ENCODE measurements around the gene SFXN2. TPM values are rescaled to one million over a fixed set of nuclear protein-coding genes. Genes with fewer than 3 reads are reported as not detected.

SFXN2 gene
- total RNA-seq, 1 experiment from 2014 or later, result 21.2 TPM

- Mint-ChIP-seq H3K27ac (ENCODE audit: unreplicated experiment) (no peak overlapping the region), H3K9me3 (ENCODE audit: low read depth, unreplicated experiment) (no peaks in the 10 kb centered on the region), H3K4me1 (ENCODE audit: low read depth, unreplicated experiment) (no peaks in the 10 kb centered on the region), H3K27me3 (ENCODE audit: unreplicated experiment) (no peaks in the 10 kb centered on the region), H3K36me3 (ENCODE audit: insufficient read depth, unreplicated experiment) (no peaks in the 10 kb centered on the region), H3K4me3 (ENCODE audit: low read depth, unreplicated experiment) (no peak overlapping the region)
- BruUV-seq (replicated peaks), result no TSS peak
- intact Hi-C loops (cut with micrococcal nuclease; ENCODE audit: unreplicated experiment), result no loop called here
- no peak for TF ChIP-seq CTCF (IDR thresholded peaks at IDR 0.05; ENCODE audit: unreplicated experiment)
- CTCF ChIA-PET, result no interaction called here
- no peak for DNase-seq
Measured at GRCh38 chr10:102765336-102765735, 50.9 kb downstream of the SFXN2 start.

- TF ChIP-seq CTCF (IDR thresholded peaks at IDR 0.05; ENCODE audit: unreplicated experiment), result no peak
- H3K36me3 Mint-ChIP-seq (ENCODE audit: insufficient read depth, unreplicated experiment), result no peaks in the 10 kb centered on the region
- no TSS peak for BruUV-seq (replicated peaks)
- no peaks in the 10 kb centered on the region for H3K27me3 Mint-ChIP-seq (ENCODE audit: unreplicated experiment)
- no peak for DNase-seq
- H3K4me3 Mint-ChIP-seq (ENCODE audit: low read depth, unreplicated experiment), result no peak overlapping the region
- no peaks in the 10 kb centered on the region for H3K9me3 Mint-ChIP-seq (ENCODE audit: low read depth, unreplicated experiment)
- CTCF ChIA-PET, result interaction anchor here (0.6 kb wide), 1 partner anchor 312 kb away, joined by 3 read pairs; no protein-coding TSS in a partner anchor
- intact Hi-C loops (cut with micrococcal nuclease; ENCODE audit: unreplicated experiment), result no loop called here
- no peak overlapping the region for H3K27ac Mint-ChIP-seq (ENCODE audit: unreplicated experiment)
- H3K4me1 Mint-ChIP-seq (ENCODE audit: low read depth, unreplicated experiment), result no peaks in the 10 kb centered on the region
Measured at GRCh38 chr10:102767428-102768160, 53.2 kb downstream of the SFXN2 start.

- no TSS peak for BruUV-seq (replicated peaks)
- Mint-ChIP-seq H3K27ac (ENCODE audit: unreplicated experiment) (no peak overlapping the region), H3K4me1 (ENCODE audit: low read depth, unreplicated experiment) (no peaks in the 10 kb centered on the region), H3K36me3 (ENCODE audit: insufficient read depth, unreplicated experiment) (no peaks in the 10 kb centered on the region), H3K27me3 (ENCODE audit: unreplicated experiment) (no peaks in the 10 kb centered on the region), H3K9me3 (ENCODE audit: low read depth, unreplicated experiment) (no peaks in the 10 kb centered on the region), H3K4me3 (ENCODE audit: low read depth, unreplicated experiment) (no peak overlapping the region)
- TF ChIP-seq CTCF (IDR thresholded peaks at IDR 0.05; ENCODE audit: unreplicated experiment), result no peak
- CTCF ChIA-PET, result interaction anchor here (0.5 kb wide), 1 partner anchor 110 kb away, joined by 3 read pairs; no protein-coding TSS in a partner anchor
- DNase-seq, result no peak
- intact Hi-C loops (cut with micrococcal nuclease; ENCODE audit: unreplicated experiment), result no loop called here
Measured at GRCh38 chr10:102769375-102770107, 55.1 kb downstream of the SFXN2 start.

- intact Hi-C loops (cut with micrococcal nuclease; ENCODE audit: unreplicated experiment), result no loop called here
- CTCF ChIA-PET, result no interaction called here
- Mint-ChIP-seq H3K9me3 (ENCODE audit: low read depth, unreplicated experiment) (no peaks in the 10 kb centered on the region), H3K27me3 (ENCODE audit: unreplicated experiment) (no peaks in the 10 kb centered on the region), H3K36me3 (ENCODE audit: insufficient read depth, unreplicated experiment) (no peaks in the 10 kb centered on the region), H3K27ac (ENCODE audit: unreplicated experiment) (no peak overlapping the region), H3K4me3 (ENCODE audit: low read depth, unreplicated experiment) (no peak overlapping the region), H3K4me1 (ENCODE audit: low read depth, unreplicated experiment) (no peaks in the 10 kb centered on the region)
- no peak for TF ChIP-seq CTCF (IDR thresholded peaks at IDR 0.05; ENCODE audit: unreplicated experiment)
- DNase-seq, result no peak
- BruUV-seq (replicated peaks), result no TSS peak
Measured at GRCh38 chr10:102770108-102770482, 55.7 kb downstream of the SFXN2 start.
